Measurements from ENCODE around the gene MCM5. TPM values are rescaled to one million over a fixed set of nuclear protein-coding genes. Genes with fewer than 3 reads are reported as not detected.

MCM5 gene
- total RNA-seq: 19.3 and 20.9 TPM in 2 replicates

DNA sequence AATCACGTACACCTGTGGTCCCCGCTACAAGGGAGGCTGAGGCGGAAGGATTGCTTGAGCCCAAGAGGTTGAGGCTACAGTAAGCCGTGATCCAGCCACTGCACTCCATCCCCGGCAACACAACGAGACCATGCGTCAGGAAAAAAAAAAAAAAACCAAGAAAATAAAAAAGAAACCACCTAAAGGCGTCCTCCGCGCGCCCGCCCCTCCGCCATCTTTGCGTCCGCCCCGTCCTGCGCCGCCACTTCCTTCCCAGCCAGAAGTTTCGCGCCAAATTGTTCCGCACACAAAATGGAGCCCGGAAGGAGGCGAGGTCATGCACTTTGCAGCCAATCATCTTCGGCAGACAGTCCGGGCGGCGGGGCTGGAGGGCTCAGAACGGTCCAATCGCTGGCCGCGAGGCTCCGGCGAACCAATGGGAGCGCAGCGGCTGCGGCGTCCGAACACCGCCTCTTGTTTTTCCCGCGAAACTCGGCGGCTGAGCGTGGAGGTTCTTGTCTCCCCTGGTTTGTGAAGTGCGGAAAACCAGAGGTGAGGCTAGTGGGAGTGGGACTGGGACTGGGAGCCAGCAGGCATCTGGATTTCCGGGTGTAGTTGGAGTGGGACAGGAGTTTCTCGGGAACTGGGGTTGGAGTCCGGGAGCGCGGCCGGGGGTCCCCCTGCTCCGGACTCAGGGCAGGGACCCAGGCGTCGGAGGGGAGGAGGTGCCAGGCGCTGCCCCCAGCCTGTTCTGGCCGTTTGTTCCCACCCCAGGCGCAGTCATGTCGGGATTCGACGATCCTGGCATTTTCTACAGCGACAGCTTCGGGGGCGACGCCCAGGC is at the start of gene MCM5:
MCM5 (plus strand) TSS at position 463 of the 823 bp plus-strand sequence; CDS start at position 762, 299 bp downstream.

DNA sequence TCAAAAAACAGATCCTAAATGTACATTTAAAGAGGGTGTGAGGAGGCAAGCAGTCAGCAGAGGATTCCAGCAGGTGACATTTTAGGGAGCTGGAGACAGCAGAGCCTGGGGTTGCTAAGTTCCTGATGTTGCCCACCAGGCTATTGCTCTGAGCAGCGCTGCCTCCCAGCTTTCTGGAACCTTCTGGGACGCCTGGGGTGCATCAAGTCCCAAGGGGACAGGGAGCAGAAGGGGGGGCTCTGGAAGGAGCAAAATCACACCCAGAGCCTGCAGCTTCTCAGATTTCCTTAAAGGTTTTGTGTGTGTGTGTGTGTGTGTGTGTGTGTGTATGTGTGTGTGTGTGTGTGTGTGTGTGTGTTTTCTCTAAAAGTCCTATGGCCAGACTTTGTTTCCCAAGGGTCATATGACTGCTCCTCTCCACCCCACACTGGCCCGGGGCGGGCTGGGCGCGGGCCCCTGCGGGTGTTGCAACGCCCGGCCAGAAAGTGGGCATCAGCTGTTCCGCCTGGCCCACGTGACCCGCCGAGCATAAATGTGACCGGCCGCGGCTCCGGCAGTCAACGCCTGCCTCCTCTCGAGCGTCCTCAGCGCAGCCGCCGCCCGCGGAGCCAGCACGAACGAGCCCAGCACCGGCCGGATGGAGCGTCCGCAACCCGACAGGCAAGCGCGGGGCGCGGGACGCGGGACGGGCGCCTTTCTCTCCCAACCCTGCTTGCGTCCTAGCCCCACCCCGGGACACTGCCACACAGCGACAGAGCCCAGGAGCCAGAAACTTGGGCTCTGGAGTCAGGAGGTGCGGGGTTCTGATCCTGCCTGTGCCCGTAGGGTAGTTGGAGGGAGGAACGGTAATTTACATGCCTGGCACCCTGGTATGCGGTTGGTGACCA is 19.2 kb upstream of the MCM5 start, which contains the start of gene HMOX1:
HMOX1 (plus strand) TSS at position 560 of the 887 bp plus-strand sequence; CDS start at position 638, 78 bp downstream.

Other genes with a start within 250 kb of the MCM5 start
- gene HMGXB4, start 142.6 kb upstream of the MCM5 start, total RNA-seq: 9.1 and 12.5 TPM in 2 replicates
- gene TOM1, start 100.2 kb upstream of the MCM5 start, total RNA-seq: 27.9 and 28.2 TPM in 2 replicates
- 14.0 and 40.1 TPM in 2 replicates for gene HMOX1, start 19.0 kb upstream of the MCM5 start, total RNA-seq
- gene RASD2, start 140.7 kb downstream of the MCM5 start, total RNA-seq: not detected in 2 replicates
- not detected in 2 replicates for gene MB, start 217.2 kb downstream of the MCM5 start, total RNA-seq
- 13.7 and 14.7 TPM in 2 replicates for gene APOL6, start 248.3 kb downstream of the MCM5 start, total RNA-seq